ENCODE results near the gene DDX23.

DNA sequence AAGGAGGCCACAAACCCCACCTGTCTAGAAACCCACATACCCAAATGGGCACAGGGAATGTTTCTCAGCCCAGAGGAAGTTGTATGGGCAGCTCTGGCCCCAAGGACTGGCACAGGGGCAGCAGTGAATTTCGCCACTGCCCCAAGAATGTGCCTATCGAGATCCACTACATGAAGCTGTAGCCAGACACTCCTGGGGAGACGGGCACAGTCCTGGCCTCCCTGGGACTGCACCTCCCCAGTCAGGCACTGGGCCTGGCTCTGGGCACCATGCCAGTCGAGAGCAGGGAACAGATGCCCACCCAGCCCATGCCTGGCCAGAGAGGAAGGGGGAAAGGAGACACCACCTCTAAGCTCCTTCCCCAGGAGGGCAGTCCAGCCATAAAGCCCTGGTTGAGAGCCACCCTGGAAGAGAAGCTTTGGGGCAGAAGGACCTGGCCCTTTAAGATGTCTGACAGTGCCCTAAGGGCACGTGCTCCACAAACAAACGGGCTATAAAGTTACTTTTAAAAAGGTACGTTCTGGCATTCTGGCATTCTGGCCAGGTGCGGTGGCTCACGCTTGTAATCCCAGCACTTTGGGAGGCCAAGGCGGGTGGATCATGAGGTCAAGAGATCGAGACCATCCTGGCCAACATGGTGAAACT lies 71.5 kb downstream of the DDX23 start:
- TF ChIP-seq, protein P1, sequence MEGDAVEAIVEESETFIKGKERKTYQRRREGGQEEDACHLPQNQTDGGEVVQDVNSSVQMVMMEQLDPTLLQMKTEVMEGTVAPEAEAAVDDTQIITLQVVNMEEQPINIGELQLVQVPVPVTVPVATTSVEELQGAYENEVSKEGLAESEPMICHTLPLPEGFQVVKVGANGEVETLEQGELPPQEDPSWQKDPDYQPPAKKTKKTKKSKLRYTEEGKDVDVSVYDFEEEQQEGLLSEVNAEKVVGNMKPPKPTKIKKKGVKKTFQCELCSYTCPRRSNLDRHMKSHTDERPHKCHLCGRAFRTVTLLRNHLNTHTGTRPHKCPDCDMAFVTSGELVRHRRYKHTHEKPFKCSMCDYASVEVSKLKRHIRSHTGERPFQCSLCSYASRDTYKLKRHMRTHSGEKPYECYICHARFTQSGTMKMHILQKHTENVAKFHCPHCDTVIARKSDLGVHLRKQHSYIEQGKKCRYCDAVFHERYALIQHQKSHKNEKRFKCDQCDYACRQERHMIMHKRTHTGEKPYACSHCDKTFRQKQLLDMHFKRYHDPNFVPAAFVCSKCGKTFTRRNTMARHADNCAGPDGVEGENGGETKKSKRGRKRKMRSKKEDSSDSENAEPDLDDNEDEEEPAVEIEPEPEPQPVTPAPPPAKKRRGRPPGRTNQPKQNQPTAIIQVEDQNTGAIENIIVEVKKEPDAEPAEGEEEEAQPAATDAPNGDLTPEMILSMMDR (IDR thresholded peaks at IDR 0.05): no peak
- TF ChIP-seq POLR2AphosphoS5 (IDR thresholded peaks at IDR 0.05) (no peak), EP300 (IDR thresholded peaks at IDR 0.05) (no peak)

All from upper lobe of left lung (tissue), 4 donors.